K562 (cell line): ENCODE measurements around the gene MYEF2. TPM values are rescaled to one million over a fixed set of nuclear protein-coding genes. Genes with fewer than 3 reads are reported as not detected.
A peak's percentile ranks its signal among the peaks of the same experiment; 100 is the strongest.

Source experiments
- ATAC-seq: fragments of 200-7000 bp; cut with Tn5 transposase; 3 replicates; pipeline ENCODE4 v1.9.1; 2020; ENCODE audit warnings: moderate library complexity
- BruUV-seq: library from RNA; stranded (reverse); fragments of 400-500 nt; replicated peaks from 2 replicates; lab custom pipeline; 2021; lab: Mats Ljungman, UMichigan
- CTCF ChIA-PET: fragments of 300-600 bp; formaldehyde crosslinking; extraction: SDS; loops from one replicate; lab custom pipeline; 2021; ENCODE audit warnings: low intra/inter-chr PET ratio; lab: Yijun Ruan, JAX
- POLR2A ChIA-PET: fragments of 300-600, 350-650 bp; sonication (Branson Sonifier 250); formaldehyde crosslinking; extraction: SDS; loops from one replicate; lab custom pipeline; 2021; ENCODE audit warnings: antibody characterized with exemption, inconsistent platforms; lab: Yijun Ruan, JAX
- DNase-seq, 4 experiments: peaks; one replicate each; pipeline versions ENCODE4 v3.0.0 to v3.0.0-alpha.2; 2011 to 2018; ENCODE audit warnings: low spot score in 3 of 4, mixed read lengths in 3 of 4; ENCODE audit errors: extremely low read depth in 1 of 4
- FAIRE-seq: peaks from 2 replicates; lab custom pipeline; 2011; peaks lifted over from hg19 to GRCh38; lab: Jason Lieb, UNC
- H2AFZ ChIP-seq: 2 replicates; pipeline ENCODE4 v1.6.0; 2011; ENCODE audit warnings: low read depth, low read length, control low read depth, inconsistent platforms
- H3K27ac ChIP-seq: fragments of 200-600 bp; 3 replicates; pipeline ENCODE4 v1.8.0; 2011; ENCODE audit warnings: low read depth, mild to moderate bottlenecking, control low read depth, inconsistent platforms, low read length, moderate library complexity, mixed read lengths; ENCODE audit errors: extremely low read depth
- H3K27me3 ChIP-seq, 2 experiments: fragments of 300-600 bp in 1 of 2; 2 replicates in 1 of 2; 3 replicates in 1 of 2; pipeline versions ENCODE4 v1.6.0 to v1.8.0; 2011; ENCODE audit warnings: inconsistent platforms in 2 of 2, low read length in 2 of 2, mild to moderate bottlenecking in 1 of 2, mixed read lengths in 1 of 2, moderate library complexity in 1 of 2; ENCODE audit not compliant: control insufficient read depth in 2 of 2, insufficient read depth in 2 of 2
- H3K36me3 ChIP-seq: fragments of 300-600 bp; 3 replicates; pipeline ENCODE4 v1.8.0; 2011; ENCODE audit warnings: mild to moderate bottlenecking, low read length, inconsistent platforms; ENCODE audit not compliant: control insufficient read depth, insufficient read depth
- H3K4me1 ChIP-seq, 2 experiments: fragments of 200-600 bp in 1 of 2; replicated peaks in 1 of 2; 2 replicates in 1 of 2; 3 replicates in 1 of 2; pipeline versions ENCODE4 v1.5.1 to v1.8.0; 2011; ENCODE audit warnings: inconsistent platforms in 2 of 2, low read length in 2 of 2, mild to moderate bottlenecking in 1 of 2, mixed read lengths in 1 of 2, moderate library complexity in 1 of 2; ENCODE audit not compliant: control insufficient read depth in 2 of 2, insufficient read depth in 2 of 2
- H3K4me2 ChIP-seq: 2 replicates; pipeline ENCODE4 v1.6.1; 2011; ENCODE audit warnings: low read length, control low read depth, inconsistent platforms, mixed read lengths; ENCODE audit not compliant: insufficient read depth
- H3K4me3 ChIP-seq: fragments of 200-600 bp; sonication (generic), shearing (Covaris generic); 2 replicates; pipeline ENCODE4 v1.5.1; 2016; ENCODE audit warnings: control low read depth, inconsistent platforms
- H3K79me2 ChIP-seq: fragments of 200-600 bp; 3 replicates; pipeline ENCODE4 v1.8.0; 2011; ENCODE audit warnings: low read length, inconsistent platforms; ENCODE audit not compliant: control insufficient read depth, insufficient read depth
- H3K9ac ChIP-seq, 2 experiments: 2 replicates each; pipeline versions ENCODE4 v1.6.0 to v1.6.1; 2011; ENCODE audit warnings: low read depth in 2 of 2, low read length in 2 of 2, control low read depth in 1 of 2, inconsistent platforms in 1 of 2, mild to moderate bottlenecking in 1 of 2, mixed read lengths in 1 of 2; ENCODE audit not compliant: insufficient read depth in 1 of 2
- H3K9me1 ChIP-seq: one replicate; pipeline ENCODE4 v1.6.0; 2011; ENCODE audit warnings: inconsistent platforms, mild to moderate bottlenecking, low read length, moderate library complexity; ENCODE audit not compliant: control insufficient read depth, insufficient read depth
- H3K9me3 ChIP-seq: replicated peaks from 2 replicates; pipeline ENCODE4 v1.5.1; 2011; ENCODE audit warnings: low read depth, low read length, inconsistent platforms; ENCODE audit not compliant: control insufficient read depth, insufficient read depth
- H4K20me1 ChIP-seq: replicated peaks from 2 replicates; pipeline ENCODE4 v1.6.1; 2011; ENCODE audit warnings: low read length, inconsistent platforms, mixed read lengths; ENCODE audit not compliant: control insufficient read depth, insufficient read depth
- ARID2 ChIP-seq: fragments of 450-650 bp; IDR thresholded peaks from 2 replicates; pipeline ENCODE4 v1.6.1; 2017; ENCODE audit warnings: antibody characterized with exemption, mild to moderate bottlenecking
- GABPA ChIP-seq: fragments of 200-800 bp; sonication (Bioruptor generic); conservative IDR thresholded peaks from 2 replicates; pipeline ENCODE4 v1.6.1; 2016; ENCODE audit warnings: low read depth, missing genetic modification characterization, missing compliant biosample characterization
- KAT2B ChIP-seq: IDR thresholded peaks from one replicate; pipeline ENCODE4 v1.6.1; 2012; ENCODE audit warnings: low read depth, mild to moderate bottlenecking, control low read depth, inconsistent platforms, low read length, moderate library complexity
- NFIC ChIP-seq: fragments of 450-650 bp; IDR thresholded peaks from 2 replicates; pipeline ENCODE4 v1.6.1; 2017; ENCODE audit warnings: mild to moderate bottlenecking, inconsistent platforms
- NR4A1 ChIP-seq, 2 experiments: fragments of 250-450 bp in 1 of 2; fragments of 450-650 bp in 1 of 2; sonication (Bioruptor Pico) in 1 of 2; IDR thresholded peaks; 2 replicates each; pipeline versions ENCODE4 v1.4.0 to v1.6.1; 2016 to 2020; ENCODE audit warnings: mild to moderate bottlenecking in 2 of 2, missing compliant biosample characterization in 1 of 2, missing genetic modification characterization in 1 of 2, moderate library complexity in 1 of 2
- ZNF146 ChIP-seq: IDR thresholded peaks from one replicate; pipeline ENCODE4 v1.6.1; 2018; ENCODE audit warnings: missing compliant biosample characterization; ENCODE audit not compliant: unreplicated experiment
- ZNF165 ChIP-seq: fragments of 250-450 bp; sonication (Bioruptor Pico); IDR thresholded peaks from 2 replicates; pipeline ENCODE4 v1.4.0; 2020; ENCODE audit warnings: borderline replicate concordance
- ZNF354B ChIP-seq: fragments of 250-450 bp; sonication (Bioruptor Pico); IDR thresholded peaks from 2 replicates; pipeline ENCODE4 v1.4.0; 2020
- WGBS: fragments of 100-300 bp; shearing (Covaris generic); methylation state at CpG from one replicate; pipeline ENCODE4 v1.1.6; 2016; ENCODE audit warnings: low coverage, mixed read lengths; ENCODE audit not compliant: insufficient coverage; ENCODE audit errors: missing lambda C conversion rate; 5-methylcytosine and 5-hydroxymethylcytosine counted together
- in situ Hi-C: fragments of 300-500 bp; cut with MboI; formaldehyde crosslinking; loops from 4 replicates; pipeline ENCODE4 v1.15.0; 2018; ENCODE audit warnings: inconsistent platforms, mixed read lengths
- intact Hi-C: fragments of 100-400 bp; cut with micrococcal nuclease; formaldehyde crosslinking; loops from 2 replicates; pipeline ENCODE4 v1.14.2; 2022
- polyA plus RNA-seq, 8 experiments: library from polyadenylated mRNA; depleted of rRNA in 4 of 8; stranded (reverse) in 5 of 8; unstranded in 3 of 8; fragments of >200 nt; fragmentation: Nextera tagmentation in 2 of 8; fragmentation: Illumina TruSeq in 1 of 8; extraction: Ambion mirVana in 2 of 8; extraction: Trizol in 1 of 8; gene quantifications; 2 replicates each; pipeline versions ENCODE4 v1.2.1 to v1.2.3, GENCODE V29; 2011 to 2014; ENCODE audit warnings: inconsistent platforms in 1 of 8, missing spikeins in 1 of 8
- total RNA-seq, 7 experiments: library from RNA; depleted of rRNA in 6 of 7; stranded (reverse); fragments of >200 nt in 6 of 7; fragmentation: Illumina TruSeq in 2 of 7; extraction: Trizol in 2 of 7; gene quantifications; 2 replicates each; pipeline versions ENCODE4 v1.2.1 to v1.2.3, GENCODE V29; 2011 to 2021; ENCODE audit warnings: low replicate concordance in 1 of 7
- TF ChIP-seq, protein P1 (sequence below): fragments of 200-800 bp; sonication (Bioruptor generic); IDR thresholded peaks from 2 replicates; pipeline ENCODE4 v1.6.1; 2017; ENCODE audit warnings: missing genetic modification characterization, missing compliant biosample characterization
- TF ChIP-seq, protein P2 (sequence below): fragments of 450-650 bp; IDR thresholded peaks from 2 replicates; pipeline ENCODE4 v1.6.1; 2016
- TF ChIP-seq, protein P3 (sequence below): fragments of 450-650 bp; formaldehyde crosslinking; IDR thresholded peaks from 2 replicates; pipeline ENCODE4 v1.4.0; 2020; ENCODE audit warnings: mild to moderate bottlenecking, mixed read lengths

The MYEF2 gene
- total and polyA plus RNA-seq, 9 of the 15 experiments (the other 6 are each of a cell fraction or from before 2014, with no cell fraction given) = 0.03 to 0.82 (median 0.19) TPM

DNA sequence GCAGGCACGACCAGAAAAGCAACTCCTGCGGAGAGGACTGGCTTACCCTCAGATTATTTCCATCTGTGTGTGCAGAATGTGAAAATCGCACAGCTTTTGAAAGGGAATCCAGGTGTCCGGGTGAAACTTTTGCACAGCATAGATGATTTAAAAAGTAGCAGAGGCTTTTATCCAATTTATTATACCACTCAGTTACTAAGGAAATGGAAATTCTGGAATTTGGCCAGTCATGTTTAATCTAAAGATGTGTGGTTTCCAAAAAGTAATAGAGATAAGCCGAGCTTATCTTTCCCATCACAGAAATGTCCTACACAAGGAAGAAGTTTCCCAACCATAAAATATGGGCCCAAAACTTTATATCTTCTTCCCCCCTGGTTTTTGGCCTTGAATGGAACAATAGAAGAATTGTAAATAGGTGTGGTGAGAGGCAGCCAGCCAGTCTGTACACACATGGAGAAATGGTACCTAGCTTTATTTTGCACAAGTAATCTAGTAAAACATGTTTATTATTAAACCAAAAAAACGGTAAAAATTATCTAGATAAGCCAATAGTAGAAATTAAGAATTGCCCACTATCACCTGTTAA, 76.6 kb downstream of the MYEF2 start (continued):
- TF ChIP-seq, protein P1, sequence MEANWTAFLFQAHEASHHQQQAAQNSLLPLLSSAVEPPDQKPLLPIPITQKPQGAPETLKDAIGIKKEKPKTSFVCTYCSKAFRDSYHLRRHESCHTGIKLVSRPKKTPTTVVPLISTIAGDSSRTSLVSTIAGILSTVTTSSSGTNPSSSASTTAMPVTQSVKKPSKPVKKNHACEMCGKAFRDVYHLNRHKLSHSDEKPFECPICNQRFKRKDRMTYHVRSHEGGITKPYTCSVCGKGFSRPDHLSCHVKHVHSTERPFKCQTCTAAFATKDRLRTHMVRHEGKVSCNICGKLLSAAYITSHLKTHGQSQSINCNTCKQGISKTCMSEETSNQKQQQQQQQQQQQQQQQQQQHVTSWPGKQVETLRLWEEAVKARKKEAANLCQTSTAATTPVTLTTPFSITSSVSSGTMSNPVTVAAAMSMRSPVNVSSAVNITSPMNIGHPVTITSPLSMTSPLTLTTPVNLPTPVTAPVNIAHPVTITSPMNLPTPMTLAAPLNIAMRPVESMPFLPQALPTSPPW (CRISPR knock-in tag) = no peak
- TF ChIP-seq ZNF354B (CRISPR knock-in tag) = no peak
- no peak for TF ChIP-seq NFIC
- TF ChIP-seq ARID2 = no peak
- TF ChIP-seq GABPA (tag) = no peak
- TF ChIP-seq KAT2B = no peak
- TF ChIP-seq ZNF146 (CRISPR knock-in tag) = no peak
- TF ChIP-seq, protein P2, sequence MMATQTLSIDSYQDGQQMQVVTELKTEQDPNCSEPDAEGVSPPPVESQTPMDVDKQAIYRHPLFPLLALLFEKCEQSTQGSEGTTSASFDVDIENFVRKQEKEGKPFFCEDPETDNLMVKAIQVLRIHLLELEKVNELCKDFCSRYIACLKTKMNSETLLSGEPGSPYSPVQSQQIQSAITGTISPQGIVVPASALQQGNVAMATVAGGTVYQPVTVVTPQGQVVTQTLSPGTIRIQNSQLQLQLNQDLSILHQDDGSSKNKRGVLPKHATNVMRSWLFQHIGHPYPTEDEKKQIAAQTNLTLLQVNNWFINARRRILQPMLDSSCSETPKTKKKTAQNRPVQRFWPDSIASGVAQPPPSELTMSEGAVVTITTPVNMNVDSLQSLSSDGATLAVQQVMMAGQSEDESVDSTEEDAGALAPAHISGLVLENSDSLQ = no peak

DNA sequence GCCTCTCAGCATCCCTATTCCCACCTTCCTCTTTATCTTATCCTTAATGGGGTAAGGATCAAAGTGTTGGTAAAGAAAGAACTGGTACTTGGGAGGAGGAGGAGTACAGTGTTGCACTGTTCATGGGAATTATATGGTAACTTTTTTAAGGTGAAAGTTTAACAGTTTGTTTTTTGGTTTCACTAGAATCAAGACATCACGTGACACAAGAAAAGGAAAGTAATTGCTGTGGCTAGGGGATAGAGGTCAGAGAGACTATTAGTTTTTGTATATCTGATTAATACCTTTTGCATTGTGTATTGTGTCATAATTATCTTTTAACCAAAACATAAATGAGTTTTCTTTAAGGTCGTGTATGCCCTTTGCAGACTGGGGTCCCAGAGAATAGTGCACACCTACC, 80.8 kb downstream of the MYEF2 start:
- no peaks in the 10 kb centered on the region for H4K20me1 ChIP-seq
- H3K79me2 ChIP-seq = no peaks in the 10 kb centered on the region
- TF ChIP-seq, protein P3, sequence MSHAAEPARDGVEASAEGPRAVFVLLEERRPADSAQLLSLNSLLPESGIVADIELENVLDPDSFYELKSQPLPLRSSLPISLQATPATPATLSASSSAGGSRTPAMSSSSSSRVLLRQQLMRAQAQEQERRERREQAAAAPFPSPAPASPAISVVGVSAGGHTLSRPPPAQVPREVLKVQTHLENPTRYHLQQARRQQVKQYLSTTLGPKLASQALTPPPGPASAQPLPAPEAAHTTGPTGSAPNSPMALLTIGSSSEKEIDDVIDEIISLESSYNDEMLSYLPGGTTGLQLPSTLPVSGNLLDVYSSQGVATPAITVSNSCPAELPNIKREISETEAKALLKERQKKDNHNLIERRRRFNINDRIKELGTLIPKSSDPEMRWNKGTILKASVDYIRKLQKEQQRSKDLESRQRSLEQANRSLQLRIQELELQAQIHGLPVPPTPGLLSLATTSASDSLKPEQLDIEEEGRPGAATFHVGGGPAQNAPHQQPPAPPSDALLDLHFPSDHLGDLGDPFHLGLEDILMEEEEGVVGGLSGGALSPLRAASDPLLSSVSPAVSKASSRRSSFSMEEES = peak; percentile 88
- TF ChIP-seq NR4A1 (CRISPR knock-in tag; IDR thresholded peaks at IDR 0.05) (no peak), NR4A1 (tag; IDR thresholded peaks at IDR 0.05) (no peak), ZNF165 (CRISPR knock-in tag) (no peak)
- H3K9me1 ChIP-seq = no peaks in the 10 kb centered on the region
- H3K27ac ChIP-seq = no peak overlapping the region
- no peak overlapping the region for H3K9ac ChIP-seq
- H3K27me3 ChIP-seq = no peaks in the 10 kb centered on the region
- no peaks in the 10 kb centered on the region for H3K9me3 ChIP-seq
- no peak overlapping the region for H2AFZ ChIP-seq
- ATAC-seq (no peak), FAIRE-seq (no peak), DNase-seq (no peak)
- no TSS peak for BruUV-seq
- H3K36me3 ChIP-seq = no peaks in the 10 kb centered on the region
- in situ Hi-C loops = no loop called here
- CTCF ChIA-PET = no interaction called here
- H3K4me1 ChIP-seq = no peaks in the 10 kb centered on the region
- intact Hi-C loops = no loop called here
- POLR2A ChIA-PET = no interaction called here
- WGBS = 0% methylated on average over 2 of the region's 2 CpGs
- no peak overlapping the region for H3K4me2 ChIP-seq
- H3K4me3 ChIP-seq = no peak overlapping the region
